Measurements from ENCODE around the gene SLC38A6.
A peak's percentile ranks its signal among the peaks of the same experiment; 100 is the strongest.

Gene SLC38A6

DNA sequence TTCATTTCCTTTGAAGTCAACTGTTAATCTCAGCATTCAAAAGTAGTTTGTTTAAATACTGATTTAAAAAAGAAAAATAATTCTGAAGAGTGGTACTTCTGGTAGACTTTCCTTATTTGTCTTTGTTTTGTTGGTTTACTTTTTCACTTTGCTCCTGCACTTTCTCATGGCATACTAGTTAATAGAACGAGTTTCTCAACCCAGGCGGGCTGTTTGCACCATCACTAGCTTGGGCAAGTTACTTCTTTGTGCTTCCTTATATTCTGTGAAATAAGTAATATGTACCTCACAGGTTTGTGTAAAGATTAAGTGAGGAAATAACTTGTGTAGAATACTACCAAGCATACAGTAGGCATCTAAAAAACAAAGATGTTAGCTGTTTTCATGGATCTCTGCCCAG is 45.5 kb downstream of the SLC38A6 start:
- TF ChIP-seq, protein P1, sequence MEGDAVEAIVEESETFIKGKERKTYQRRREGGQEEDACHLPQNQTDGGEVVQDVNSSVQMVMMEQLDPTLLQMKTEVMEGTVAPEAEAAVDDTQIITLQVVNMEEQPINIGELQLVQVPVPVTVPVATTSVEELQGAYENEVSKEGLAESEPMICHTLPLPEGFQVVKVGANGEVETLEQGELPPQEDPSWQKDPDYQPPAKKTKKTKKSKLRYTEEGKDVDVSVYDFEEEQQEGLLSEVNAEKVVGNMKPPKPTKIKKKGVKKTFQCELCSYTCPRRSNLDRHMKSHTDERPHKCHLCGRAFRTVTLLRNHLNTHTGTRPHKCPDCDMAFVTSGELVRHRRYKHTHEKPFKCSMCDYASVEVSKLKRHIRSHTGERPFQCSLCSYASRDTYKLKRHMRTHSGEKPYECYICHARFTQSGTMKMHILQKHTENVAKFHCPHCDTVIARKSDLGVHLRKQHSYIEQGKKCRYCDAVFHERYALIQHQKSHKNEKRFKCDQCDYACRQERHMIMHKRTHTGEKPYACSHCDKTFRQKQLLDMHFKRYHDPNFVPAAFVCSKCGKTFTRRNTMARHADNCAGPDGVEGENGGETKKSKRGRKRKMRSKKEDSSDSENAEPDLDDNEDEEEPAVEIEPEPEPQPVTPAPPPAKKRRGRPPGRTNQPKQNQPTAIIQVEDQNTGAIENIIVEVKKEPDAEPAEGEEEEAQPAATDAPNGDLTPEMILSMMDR (IDR thresholded peaks at IDR 0.05; ENCODE audit: low read length, missing control alignments), result no peak
- no peak overlapping the region for H3K4me3 ChIP-seq (replicated peaks; ENCODE audit: low read depth, low read length)
- DNase-seq (ENCODE audit: low read depth), result no peak

DNA sequence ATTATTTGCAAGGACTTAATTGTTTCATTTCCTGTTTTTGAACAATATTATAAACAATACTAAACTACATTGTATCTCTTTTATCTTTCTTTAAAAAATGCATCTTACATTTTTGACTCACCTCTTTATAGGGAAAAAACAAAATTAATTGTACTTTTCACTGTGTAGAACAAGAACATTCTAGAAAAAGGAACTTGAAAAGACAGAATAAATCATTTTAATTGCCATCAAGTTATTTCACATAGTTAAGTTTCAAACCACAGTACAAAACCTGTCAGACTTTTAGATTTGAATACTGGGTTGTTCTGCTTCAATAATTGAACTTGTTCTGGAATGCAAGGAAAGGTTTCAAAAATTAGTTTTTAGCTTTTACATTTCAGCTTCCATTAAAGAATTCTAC is 50.0 kb downstream of the SLC38A6 start:
- TF ChIP-seq, protein P1 (IDR thresholded peaks at IDR 0.05; ENCODE audit: low read length, missing control alignments), result no peak
- no peak for DNase-seq (ENCODE audit: low read depth)
- no peak overlapping the region for H3K4me3 ChIP-seq (replicated peaks; ENCODE audit: low read depth, low read length)

DNA sequence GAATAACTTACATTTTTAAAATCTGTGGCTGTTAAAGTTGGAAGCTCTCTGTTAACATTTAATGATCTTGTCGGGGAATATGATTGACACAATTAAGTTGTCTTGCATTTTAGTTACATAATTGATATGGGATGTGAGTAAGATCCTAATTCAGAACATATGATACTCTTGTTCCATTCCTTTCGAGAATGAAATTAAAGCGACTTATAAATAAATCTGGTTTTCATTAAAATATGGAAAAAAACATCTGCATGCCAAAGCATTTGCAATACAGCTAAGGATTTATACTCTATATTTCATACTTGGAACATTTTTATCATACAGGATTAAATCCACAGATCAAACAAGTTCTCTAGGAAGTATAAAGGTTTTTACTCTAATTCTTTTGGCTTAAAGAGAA is 52.0 kb downstream of the SLC38A6 start:
- TF ChIP-seq, protein P1 (IDR thresholded peaks at IDR 0.05; ENCODE audit: low read length, missing control alignments), result no peak
- no peak overlapping the region for H3K4me3 ChIP-seq (replicated peaks; ENCODE audit: low read depth, low read length)
- DNase-seq (ENCODE audit: low read depth), result no peak

DNA sequence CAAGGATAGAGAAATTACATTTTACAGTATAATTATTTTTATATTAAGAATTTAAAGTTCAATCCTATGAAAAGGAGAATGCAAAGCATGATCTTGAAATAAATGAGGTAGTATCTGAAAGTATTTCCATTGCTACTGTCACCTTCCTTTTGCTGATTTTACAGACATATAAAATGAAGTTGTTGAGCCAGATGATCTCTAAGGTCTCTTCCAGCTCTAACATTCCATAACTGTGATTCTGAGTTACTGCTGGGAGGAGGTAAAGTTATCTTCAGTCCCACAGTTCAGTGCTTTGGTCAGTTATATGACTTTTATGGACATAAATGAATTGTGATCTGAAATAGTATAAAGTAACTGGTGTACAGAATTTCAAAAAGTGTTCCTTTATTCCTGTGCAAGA is 52.8 kb downstream of the SLC38A6 start:
- TF ChIP-seq, protein P1 (IDR thresholded peaks at IDR 0.05; ENCODE audit: low read length, missing control alignments), result no peak
- DNase-seq (ENCODE audit: low read depth), result peak; percentile 8

DNA sequence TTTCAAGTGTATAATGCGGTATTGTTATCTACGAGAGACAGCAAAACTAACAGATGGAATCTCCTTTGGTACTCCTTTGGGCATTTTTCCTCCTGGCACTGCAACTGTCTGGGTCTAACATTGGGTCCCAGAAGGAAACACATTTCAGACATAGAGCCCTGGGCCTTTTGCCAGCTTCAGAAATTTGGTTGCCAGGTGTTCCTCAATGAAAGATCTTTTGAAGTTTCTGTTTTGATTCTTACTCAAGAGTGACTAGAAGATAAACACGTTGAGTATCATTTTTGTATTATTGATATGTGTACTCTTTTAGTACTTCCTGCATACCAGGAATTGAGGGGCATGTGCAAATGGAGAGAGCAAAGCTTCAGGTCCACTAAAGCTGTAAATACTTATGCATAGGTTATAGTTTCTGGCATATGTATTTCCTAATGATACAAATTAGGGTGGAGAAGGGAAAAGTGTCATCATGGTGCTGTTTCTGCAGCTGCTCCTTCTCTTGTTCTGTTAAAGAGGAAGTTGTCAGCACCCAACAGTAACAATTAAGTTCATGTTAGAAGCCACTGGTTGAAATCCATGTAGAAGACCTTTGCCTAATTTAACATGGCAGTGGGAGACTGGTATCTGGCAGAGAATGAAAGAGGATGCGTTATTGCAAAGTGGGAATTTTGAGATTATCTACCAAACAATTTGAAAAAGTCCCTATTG is 53.5 kb downstream of the SLC38A6 start:
- no peak overlapping the region for H3K4me3 ChIP-seq (replicated peaks; ENCODE audit: low read depth, low read length)
- TF ChIP-seq, protein P1 (IDR thresholded peaks at IDR 0.05; ENCODE audit: low read length, missing control alignments), result no peak
- no peak for DNase-seq (ENCODE audit: low read depth)

More for the DNA sequence above, 52.8 kb downstream of the SLC38A6 start:
- no peak overlapping the region for H3K4me3 ChIP-seq (replicated peaks; ENCODE audit: low read depth, low read length)

DNA sequence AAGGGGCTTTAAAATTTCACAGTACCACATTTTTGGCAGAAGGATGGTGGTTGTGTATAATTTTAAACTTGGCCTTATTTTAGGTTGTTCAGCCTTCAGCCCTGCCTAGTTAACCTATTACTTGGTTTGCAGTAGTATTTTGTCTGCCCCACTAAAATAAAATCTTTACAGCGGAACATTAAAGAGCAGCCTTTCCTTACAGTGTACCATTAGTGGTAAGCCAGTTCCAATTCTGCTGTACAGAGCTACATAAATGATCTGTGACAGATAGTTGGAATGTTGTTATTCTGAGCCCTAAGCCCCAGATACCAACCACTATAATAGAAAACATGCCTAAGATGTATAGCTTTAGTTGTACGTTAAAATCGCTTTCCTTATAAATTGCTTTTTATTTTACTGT is 56.2 kb downstream of the SLC38A6 start:
- no peak for DNase-seq (ENCODE audit: low read depth)
- H3K4me3 ChIP-seq (replicated peaks; ENCODE audit: low read depth, low read length), result no peak overlapping the region
- TF ChIP-seq, protein P1 (IDR thresholded peaks at IDR 0.05; ENCODE audit: low read length, missing control alignments), result no peak

DNA sequence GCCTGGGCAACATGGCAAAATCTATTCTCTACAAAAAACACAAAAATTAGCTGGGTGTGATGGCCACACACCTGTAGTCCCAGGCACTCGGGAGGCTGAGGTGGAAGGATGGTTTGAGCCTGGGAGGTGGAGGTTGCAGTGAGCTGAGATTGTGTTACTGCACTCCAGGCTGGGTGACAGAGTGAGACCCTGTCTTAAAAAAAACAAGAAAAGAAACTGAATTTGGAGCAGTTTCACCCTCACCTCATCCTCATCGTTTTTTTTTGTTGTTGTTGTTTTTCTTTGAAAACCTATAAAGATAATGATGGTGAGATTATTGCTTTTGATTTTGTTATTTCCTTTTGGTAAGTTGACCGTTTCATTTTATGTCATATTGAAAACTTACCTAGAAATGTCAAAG is 60.7 kb downstream of the SLC38A6 start:
- no peak overlapping the region for H3K4me3 ChIP-seq (replicated peaks; ENCODE audit: low read depth, low read length)
- no peak for DNase-seq (ENCODE audit: low read depth)
- TF ChIP-seq, protein P1 (IDR thresholded peaks at IDR 0.05; ENCODE audit: low read length, missing control alignments), result no peak
